NCI-H226 (cell line): Measurements from ENCODE around the gene BCR.

Source experiments
- DNase-seq: peaks from one replicate; pipeline ENCODE4 v3.0.0-alpha.2; 2015

The BCR gene

DNA sequence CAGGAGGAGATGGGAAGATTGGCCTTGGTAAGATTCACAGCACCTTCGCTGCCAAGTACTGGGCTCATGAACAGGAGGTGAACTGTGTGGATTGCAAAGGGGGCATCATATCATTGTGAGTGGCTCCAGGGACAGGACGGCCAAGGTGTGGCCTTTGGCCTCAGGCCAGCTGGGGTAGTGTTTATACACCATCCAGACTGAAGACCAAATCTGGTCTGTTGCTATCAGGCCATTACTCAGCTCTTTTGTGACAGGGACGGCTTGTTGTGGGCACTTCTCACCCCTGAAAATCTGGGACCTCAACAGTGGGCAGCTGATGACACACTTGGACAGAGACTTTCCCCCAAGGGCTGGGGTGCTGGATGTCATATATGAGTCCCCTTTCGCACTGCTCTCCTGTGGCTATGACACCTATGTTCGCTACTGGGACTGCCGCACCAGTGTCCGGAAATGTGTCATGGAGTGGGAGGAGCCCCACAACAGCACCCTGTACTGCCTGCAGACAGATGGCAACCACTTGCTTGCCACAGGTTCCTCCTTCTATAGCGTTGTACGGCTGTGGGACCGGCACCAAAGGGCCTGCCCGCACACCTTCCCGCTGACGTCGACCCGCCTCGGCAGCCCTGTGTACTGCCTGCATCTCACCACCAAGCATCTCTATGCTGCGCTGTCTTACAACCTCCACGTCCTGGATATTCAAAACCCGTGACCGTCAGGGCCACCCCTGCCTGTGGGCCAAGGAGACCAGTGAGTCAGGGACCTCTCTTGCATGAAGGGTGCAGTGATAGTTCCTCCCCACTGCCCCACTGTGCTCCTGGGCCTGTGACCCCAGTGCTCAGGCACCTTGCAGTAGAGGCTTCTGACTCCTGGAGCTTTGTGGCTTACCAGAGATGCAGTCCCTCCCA is 83.6 kb downstream of the BCR start:
- DNase-seq: no peak

DNA sequence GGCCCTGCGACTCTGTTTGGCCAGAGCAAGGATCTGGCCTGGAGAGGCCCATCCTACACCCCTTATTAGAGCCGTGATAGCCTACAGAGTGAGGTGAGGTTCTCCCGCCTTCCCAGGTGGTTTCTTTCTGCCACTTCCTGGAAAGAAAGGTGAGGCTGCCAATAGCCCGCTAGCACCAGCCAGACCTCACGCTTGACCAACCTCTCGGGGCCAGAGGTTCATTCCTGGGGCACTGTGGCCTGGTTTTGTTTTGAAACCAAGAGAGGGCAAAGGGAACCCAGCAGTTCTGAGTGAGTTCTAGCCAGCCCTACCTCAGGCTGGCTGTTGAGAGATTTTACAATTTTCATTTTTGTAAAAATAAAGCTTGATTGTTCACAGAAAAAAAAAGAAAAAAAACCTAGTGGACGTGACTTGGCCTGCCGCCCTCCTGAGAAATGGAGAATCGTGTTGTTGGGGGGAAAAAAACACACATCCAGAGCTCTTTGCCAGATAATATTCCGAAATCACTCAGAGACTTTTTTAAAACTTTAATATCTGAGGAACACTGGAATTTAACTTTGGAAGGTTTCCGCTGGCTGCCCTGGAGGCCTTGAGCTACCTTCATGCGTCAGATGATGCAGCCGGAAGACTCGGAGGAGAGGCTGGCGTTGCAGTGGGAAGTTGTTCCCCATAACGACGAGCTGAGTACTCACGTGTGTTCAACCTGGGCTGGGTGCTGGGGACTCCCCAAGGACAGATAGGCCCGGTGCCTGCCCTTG is 84.5 kb downstream of the BCR start:
- no peak for DNase-seq

DNA sequence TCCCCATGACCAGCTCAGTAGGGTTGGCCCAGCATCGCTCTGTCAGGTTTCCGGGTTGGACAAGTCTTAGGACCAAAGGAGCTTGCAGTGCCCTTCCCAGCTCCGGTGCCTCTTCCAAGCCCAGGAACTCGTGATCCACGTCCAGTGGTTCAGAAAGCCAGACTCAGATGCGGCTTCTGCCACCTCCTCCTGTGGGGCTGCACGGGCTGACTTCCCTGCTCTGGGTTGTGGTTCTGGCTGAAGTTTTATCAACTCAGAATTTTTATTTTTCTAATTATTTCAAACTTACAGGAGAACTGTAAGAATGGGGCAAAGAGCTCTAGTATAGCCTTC is 85.0 kb downstream of the BCR start:
- DNase-seq: no peak

DNA sequence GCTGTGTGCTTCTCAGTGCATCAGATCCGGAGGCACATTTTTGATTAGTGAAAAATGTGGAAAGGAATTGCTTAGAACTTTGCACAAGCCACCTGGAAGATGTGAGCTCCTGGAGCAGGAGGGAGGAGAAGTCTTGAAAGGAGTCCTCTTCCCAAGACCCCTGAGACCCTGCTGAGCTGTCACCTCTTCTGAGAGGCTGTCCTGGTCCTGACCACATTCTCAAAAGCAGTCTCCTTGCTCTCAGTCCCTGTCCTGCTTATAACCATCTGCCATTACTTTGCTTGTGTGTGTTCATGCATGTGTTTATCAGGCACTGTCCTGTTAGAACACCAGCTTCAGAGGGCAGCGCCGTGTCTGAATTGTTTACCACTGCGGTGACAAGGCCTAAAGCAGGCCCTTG is 86.5 kb downstream of the BCR start:
- DNase-seq: no peak

DNA sequence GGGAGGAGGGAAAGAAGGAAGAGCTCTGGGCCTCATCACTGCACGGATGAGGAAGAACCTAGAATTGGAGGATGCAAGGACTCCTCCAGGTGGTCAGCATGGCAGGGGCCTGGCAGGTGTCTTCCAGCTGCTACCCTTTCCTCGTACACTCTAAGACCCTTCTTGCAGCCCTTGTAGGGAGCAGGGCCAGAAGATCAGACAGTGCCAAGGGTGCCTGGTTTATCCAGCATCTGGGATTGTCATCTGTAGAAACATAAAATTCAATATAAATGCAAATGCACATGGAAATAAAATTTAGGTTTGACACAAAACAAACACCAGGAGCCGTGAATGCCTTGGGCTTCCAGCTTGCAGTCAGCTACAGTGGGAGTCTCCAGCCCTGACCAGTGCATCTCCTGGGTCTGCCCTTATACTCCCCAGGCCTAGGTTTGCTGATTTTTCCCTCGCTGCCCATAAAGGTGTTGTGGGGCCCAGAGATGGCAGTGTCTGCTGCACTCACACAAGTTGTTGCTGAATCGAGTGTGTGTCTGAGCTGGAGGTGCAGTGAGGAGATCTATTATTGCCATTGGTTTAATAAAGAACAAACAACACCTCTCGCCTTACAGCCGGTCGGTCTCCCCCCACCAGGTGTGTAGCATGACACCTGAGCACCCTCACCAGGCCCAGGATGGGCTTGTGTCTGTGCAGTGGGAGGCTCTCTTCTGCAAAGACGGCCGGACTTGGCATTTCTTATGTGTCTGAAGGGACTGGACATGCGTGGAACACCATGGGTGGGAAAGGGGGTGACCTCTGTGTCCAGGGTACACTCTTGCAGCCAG is 87.1 kb downstream of the BCR start:
- DNase-seq: no peak

DNA sequence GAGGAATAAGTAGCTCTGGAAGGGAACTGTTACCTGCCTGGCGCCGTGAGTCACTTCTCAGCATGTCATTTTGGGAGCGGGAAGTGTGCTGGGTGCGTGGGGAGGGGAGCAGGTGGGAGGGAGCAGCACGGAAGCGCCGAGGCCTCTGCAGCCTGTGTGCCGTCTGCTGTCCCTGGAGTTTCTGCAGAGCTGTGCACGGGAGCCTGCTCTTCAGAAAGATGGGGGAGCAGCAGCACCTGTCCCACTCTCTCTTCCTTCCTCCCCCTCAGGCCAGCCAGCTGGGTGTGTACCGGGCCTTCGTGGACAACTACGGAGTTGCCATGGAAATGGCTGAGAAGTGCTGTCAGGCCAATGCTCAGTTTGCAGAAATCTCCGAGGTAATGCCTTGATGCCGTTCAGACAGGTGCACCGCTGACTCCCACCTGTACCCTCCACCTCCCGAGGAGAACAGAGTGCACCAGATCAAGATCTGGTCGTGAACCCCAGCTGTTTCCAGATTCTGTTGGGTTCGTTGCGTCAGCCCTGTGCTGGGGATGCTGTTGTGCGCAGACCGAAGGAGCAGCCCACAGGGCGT is 87.9 kb downstream of the BCR start:
- no peak for DNase-seq

DNA sequence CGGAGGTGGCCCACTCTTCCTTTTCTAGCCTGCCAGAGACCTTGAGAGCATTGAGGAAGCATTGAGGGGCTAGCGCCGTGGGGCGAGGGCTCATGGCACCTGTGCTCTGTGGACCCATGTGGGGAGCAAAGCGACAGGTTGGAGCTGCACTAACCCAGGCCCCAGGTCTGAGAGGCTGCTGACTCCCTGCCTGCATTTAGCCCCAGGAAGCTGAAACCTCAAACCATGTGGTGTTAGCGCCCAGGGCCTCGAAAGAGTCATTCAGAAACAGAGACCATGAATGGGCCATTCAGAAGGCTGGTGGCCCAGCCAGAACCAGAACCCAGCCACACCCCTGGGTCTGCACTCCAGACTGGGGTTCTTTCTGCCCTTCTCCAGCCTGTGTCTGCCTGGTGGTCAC is 88.6 kb downstream of the BCR start:
- DNase-seq: no peak

DNA sequence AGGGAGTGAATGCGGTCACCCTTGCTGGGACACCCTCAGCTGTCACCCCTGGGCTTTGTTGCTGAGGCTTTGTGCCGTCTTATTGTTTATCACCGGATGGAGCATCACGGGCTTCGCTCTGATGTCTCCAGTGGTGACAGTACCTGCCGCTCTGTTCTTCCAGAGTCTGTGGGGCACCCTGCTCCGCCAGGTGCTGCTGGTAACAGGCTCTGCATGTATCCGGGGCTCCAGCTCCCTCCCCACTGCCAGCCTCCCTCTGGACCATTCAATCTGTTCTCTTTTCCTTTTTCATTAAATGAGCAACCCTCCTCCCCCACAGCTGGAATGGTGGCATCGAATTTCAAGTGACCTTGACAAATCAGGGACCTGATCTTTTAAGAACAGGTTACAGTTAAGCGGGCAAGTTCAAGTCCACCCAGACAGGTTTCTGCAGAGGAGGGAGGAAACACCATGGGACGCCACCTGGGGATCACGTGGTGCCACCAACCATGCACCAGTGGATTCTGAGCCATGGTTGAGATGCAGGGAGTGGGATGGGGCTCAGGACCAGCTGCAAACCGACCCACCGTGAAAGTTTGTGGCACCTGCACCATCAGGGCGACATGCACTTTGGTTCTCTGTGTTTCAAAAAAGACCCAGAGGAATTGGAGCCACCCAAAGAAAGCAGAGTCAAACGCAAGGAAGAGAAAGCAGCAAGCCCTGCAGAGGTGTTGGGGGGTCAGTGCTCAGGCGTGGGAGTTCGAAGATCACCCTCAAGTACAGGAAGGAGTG is 89.3 kb downstream of the BCR start:
- no peak for DNase-seq

DNA sequence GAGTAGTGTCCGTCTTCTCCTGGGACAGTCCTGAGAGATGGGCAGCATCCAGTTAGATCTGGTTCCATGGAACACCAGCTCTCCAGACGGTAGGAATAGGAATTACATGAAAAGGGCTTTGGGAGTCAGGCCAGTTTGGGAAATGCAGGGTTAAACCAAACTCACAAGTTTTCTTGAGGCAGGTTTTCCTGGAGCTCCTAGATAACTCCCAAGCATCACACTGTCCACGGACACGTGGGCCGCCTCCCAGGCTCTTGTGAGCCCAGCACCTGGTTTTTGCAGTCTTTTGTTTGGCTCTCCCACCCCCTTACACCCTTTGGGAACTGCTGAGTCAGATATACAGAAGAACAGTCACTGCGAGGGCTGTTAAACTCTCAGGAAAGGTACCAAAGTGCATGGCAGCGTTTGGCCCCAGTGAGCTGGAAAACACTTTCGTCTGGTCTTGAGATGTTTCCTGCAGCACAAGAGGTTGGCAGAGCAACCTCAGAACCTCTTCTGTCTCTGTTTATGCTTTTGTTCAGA is 90.0 kb downstream of the BCR start:
- no peak for DNase-seq

DNA sequence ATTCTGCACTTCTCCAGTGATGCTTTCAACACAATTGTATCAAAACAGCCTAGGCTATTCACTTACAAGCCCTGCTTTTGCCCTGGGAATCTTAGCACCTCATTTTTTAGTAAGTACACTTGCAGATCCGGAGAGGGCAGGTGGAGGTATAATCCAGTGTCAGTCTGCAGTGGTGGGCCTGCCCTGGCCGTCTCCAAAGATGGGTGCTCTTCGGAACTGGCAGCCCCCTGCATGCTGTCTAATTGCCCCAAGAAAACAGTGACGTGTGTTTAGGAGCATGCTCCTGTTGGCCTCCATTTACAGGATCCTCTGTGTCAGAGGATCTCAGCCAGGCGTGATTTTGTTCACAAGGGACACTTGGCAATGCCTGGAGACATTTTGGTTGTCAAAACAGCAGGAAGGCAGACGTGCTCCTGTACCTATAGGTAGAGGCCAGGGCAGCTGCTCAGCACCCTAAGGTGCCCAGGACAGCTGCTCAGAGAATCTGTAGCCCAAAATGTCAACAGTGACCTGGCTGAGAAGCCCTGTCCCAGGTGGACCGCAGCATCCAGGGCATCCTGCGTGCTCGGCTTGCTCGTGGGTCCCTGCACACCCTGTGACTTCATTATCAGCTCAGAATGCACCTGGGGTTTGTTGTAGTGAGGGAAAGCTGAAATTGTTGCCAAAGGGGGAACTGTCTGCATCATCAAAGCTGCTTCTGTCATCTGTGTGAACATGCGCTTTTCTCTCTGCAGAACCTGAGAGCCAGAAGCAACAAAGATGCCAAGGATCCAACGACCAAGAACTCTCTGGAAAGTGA is 90.7 kb downstream of the BCR start:
- no peak for DNase-seq

DNA sequence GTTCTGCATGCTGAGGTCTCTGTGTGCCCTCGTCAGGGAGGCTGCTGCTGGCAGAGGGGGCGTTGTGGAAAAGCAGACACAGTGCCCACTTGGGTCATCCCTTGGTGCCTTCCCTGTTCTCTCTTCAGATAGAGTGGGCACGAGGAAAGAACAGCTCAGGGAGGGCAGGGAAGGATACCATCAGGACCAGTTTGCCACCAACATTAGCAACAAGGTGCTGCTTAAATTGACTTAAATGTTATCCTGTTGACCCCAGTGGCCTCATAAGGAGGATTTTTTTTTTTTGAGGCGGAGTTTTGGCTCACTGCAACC is 91.2 kb downstream of the BCR start:
- DNase-seq: no peak

DNA sequence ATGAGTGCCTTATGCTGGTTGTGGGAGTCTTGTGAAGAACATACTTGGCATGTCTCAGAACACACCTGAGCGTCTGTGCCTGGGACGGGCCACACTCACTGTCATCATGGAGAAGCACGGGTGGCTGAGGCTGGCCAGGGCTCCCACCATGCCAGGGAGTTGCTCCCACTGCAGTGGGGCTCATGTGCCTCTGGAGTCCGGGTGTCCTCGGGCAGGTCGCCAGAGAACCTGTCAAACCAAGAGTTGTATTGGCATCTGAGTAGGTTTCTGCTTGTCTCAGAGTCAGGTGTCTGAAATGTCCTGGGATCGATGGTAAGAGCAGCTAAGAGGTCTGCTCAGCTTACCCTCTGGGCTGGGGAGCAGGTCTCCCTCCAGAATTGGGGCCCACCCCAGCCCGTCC is 92.1 kb downstream of the BCR start:
- no peak for DNase-seq

DNA sequence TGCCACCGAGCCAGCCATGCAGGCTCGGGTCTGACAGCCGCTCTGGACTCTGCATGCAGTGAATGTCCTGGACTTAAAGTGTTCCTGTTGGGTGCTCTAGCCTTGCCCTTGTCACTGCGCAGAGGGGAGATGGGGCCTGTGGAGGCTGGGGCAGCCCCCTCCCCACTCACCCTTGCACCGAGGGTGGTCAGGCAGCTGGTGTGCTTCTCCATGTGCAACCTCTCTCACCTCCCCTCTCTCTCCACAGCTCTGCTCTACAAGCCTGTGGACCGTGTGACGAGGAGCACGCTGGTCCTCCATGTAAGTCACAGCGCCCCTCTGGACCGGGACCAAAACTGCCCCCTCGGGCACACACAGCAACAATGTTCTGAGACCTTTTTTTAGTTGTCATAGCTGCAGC is 92.5 kb downstream of the BCR start:
- no peak for DNase-seq

DNA sequence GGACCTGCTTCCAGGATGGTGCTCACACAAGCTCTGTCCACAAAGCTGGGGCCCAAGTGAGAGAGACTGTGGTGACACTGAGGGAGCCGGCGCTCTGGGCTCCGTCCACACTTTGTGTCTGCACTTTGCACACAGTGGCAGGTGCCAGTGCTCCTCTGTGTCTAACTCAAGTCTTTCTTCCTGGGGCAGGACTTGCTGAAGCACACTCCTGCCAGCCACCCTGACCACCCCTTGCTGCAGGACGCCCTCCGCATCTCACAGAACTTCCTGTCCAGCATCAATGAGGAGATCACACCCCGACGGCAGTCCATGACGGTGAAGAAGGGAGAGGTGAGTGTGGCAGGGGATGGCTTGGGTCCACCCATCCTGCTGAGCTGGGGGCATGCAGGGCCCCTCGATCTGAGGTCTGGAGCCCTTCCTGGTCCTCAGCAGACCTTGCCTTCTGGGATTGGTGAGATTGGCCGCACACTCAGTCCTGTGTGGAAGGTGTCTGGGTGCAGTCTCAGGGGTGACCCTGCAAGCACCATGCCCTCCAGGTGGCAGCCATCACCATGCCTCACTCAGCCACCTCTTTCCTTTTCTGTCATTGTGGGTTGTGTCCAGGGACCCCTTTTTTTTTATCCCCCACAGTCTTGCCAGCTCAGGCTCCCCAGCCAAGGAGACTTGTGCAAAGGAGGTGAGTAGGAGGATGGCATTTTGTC is 93.3 kb downstream of the BCR start:
- DNase-seq: no peak

DNA sequence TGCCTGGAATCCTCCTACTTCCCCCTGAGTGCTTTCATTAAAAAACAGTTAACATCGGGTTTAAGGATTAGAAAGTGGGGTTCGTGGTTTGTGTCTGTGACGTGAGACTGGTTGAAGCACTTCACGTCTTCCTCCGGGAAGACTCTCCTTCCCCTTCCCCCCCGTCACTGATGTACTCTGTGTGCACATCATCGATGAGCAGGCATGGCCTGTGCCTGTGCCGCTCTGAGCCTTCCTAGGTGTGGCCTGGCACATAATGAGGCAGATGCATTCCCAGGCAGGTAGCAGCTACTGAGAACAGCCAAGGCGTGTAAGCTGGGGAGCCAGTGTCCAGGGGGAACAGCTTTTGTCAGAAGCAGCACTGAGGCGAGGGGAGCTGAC is 93.8 kb downstream of the BCR start:
- no peak for DNase-seq

DNA sequence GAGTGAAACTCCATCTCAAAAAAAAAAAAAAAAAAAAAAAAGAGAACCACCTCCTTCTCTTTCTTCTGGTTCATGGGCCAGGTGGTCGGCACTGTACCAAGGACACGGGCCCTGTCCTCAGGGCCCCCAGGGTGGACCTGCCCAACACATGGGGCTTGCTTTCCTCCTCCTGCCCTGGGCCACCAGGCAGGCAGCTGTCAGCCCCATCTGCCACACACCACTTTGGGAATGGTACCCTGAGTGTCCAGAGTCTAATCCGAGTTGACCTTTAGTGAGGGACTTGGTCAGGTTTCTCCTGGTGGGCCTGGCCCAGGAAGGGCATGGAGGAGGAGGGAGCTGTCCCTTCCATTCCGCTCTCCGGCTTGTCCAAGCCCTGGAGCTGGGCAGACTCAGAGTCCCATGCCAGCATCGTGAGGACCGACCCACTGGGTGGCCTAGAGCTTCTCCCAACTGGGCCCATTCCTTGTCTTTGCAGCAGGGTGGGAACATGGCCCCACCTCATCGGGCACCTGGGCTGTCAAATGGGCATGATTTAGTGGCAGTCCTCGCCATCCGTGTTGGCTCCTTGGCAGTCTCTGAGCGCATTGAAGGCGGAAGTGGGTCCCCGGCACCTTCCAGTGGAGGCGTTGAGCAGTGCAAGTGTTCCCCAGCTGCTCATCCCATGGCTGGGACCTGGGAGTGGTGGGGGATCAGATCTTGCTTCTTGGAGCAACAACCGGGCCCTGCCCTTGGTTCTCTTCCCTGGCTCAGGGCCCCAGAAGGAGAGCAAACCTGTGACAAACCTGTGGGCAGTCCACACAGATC is 94.8 kb downstream of the BCR start:
- DNase-seq: no peak

DNA sequence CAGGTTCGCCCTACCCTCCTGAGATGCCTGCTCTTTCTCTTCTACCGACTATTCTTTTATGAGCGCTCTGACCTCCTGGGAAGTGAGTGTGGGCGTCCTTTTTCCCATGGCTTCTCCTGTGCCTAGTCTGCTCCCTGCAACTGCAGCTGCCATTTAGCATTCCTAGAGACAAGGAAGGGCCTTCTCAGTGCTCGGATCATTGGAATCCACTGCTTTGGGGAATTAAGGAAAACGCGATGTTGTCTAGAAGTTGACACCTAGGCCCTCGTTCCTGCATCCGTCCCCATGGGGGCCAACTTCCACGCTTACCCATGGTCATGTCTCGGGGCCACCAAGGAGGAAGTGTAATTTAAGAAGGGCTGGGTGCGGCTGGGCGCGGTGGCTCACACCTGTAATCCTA is 95.4 kb downstream of the BCR start:
- DNase-seq: no peak

DNA sequence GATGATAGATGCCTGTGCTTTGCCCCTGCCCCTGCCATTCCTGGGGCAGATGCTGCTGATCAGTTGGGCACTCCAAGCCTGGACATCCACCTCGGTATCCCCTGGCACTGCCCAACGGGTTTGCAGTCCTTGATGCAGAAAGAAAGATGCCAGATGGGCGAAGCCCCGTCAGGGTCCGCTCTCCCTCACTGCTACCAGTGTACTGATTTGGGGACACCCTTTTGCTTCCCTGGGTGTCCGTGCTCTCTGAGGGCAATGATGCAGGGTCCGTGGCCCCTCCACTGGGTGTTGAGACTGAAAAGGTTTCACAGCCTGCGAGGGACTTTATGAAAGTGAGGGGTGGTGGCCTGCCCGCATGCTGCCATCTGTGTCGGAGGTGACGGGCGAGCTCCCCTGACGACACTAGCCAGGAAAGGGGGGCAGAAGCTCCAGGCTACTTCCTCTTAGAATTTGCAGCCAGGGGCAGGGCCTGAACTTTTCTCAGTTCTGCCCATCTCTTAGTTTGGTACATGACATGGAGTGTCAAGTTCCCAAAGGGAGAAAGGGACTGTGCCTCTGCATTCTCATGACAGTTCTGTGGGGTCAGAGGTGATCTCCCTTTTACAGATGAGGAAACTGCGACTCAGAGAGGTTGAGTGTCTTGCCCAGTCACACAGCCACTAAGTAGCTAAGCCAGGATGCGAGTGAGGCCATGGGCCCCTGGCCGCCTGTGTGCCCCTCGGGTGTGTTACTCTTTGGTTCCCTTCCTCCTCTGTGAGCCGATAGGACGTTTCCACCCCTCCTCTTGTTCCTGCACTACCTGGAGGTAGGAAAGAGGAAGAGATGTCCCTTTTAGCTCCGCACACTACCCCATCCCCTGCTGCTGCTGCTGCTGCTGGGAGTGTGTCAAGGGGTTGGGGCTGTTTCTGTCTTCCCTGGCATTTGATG is 96.6 kb downstream of the BCR start:
- DNase-seq: no peak
